ENCODE results near the gene IFNLR1.

DNA sequence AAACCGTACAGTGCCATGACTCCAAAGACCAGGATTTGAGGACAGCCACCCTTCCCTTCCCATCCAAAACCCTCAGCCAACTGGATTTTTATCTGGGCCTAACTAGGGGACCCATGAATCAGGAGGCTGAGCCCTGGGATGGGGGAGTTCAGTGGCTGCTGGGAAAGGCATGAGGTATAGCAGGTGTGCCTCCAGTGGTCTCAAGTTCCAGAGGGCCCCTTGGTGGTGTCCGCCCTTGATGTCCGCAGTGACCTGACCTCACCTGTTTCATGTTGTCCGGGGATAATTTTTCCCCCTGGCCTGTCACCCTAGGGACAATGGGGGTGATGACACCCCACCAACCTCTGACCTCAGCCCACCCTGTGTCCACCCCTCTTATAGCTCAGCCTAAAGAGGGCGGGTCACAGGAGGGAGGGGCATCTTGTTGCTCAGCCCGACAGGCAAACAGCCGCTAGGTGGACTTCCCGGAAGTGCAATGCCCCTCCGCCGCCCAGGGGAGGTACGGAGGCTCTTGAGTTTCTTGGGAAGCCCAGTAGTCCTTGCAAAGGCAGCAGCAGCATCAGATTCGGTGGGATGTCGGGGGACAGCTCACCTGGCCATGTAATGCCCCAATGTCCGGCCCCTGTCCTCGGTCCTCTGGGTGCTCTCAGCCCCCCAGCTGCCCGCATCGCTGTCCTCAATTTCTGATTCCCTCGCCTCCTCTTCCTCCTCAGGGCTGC is 30.4 kb downstream of the IFNLR1 start:
- TF ChIP-seq, protein P1, sequence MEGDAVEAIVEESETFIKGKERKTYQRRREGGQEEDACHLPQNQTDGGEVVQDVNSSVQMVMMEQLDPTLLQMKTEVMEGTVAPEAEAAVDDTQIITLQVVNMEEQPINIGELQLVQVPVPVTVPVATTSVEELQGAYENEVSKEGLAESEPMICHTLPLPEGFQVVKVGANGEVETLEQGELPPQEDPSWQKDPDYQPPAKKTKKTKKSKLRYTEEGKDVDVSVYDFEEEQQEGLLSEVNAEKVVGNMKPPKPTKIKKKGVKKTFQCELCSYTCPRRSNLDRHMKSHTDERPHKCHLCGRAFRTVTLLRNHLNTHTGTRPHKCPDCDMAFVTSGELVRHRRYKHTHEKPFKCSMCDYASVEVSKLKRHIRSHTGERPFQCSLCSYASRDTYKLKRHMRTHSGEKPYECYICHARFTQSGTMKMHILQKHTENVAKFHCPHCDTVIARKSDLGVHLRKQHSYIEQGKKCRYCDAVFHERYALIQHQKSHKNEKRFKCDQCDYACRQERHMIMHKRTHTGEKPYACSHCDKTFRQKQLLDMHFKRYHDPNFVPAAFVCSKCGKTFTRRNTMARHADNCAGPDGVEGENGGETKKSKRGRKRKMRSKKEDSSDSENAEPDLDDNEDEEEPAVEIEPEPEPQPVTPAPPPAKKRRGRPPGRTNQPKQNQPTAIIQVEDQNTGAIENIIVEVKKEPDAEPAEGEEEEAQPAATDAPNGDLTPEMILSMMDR (IDR thresholded peaks at IDR 0.05) = no peak
- no peak for TF ChIP-seq POLR2A (IDR thresholded peaks at IDR 0.05)
